ENCODE measurements around the gene SWAP70.

SWAP70 gene

GRCh38 chr11:9718147-9718546 lies 54.3 kb downstream of the SWAP70 start:
- ATAC-seq, result no peak
- TF ChIP-seq BACH2 (CRISPR knock-in tag; IDR thresholded peaks at IDR 0.05; ENCODE audit: borderline replicate concordance), result no peak
- TF ChIP-seq ZNF565 (CRISPR knock-in tag; conservative IDR thresholded peaks at IDR 0.05; ENCODE audit: low read depth), result no peak
- no peak for TF ChIP-seq CSDC2 (CRISPR knock-in tag; IDR thresholded peaks at IDR 0.05)
- no peak for TF ChIP-seq ZFP3 (CRISPR knock-in tag; IDR thresholded peaks at IDR 0.05)
- no peak for TF ChIP-seq SNAI2 (CRISPR knock-in tag; IDR thresholded peaks at IDR 0.05)
- no peak for TF ChIP-seq POU6F1 (CRISPR knock-in tag; IDR thresholded peaks at IDR 0.05; ENCODE audit: borderline replicate concordance, low read depth)
- no peak for TF ChIP-seq ZC3H10 (CRISPR knock-in tag; IDR thresholded peaks at IDR 0.05)
- TF ChIP-seq OSR1 (CRISPR knock-in tag; IDR thresholded peaks at IDR 0.05), result no peak
- TF ChIP-seq ZNF70 (CRISPR knock-in tag; IDR thresholded peaks at IDR 0.05), result no peak
- TF ChIP-seq TOX (CRISPR knock-in tag; IDR thresholded peaks at IDR 0.05; ENCODE audit: borderline replicate concordance), result no peak
- no peak for TF ChIP-seq TCF4 (CRISPR knock-in tag; IDR thresholded peaks at IDR 0.05; ENCODE audit: borderline replicate concordance)
- TF ChIP-seq ARNTL (CRISPR knock-in tag; IDR thresholded peaks at IDR 0.05; ENCODE audit: borderline replicate concordance, low read depth), result no peak
- TF ChIP-seq ZFP30 (CRISPR knock-in tag; IDR thresholded peaks at IDR 0.05), result no peak

- TF ChIP-seq PATZ1 (CRISPR knock-in tag; IDR thresholded peaks at IDR 0.05; ENCODE audit: borderline replicate concordance) (no peak), CSDC2 (CRISPR knock-in tag; IDR thresholded peaks at IDR 0.05) (no peak), ARNTL (CRISPR knock-in tag; IDR thresholded peaks at IDR 0.05; ENCODE audit: borderline replicate concordance, low read depth) (no peak), TCF4 (CRISPR knock-in tag; IDR thresholded peaks at IDR 0.05; ENCODE audit: borderline replicate concordance) (no peak), ISL1 (CRISPR knock-in tag; IDR thresholded peaks at IDR 0.05) (no peak), ZFP3 (CRISPR knock-in tag; IDR thresholded peaks at IDR 0.05) (no peak), RARB (CRISPR knock-in tag; IDR thresholded peaks at IDR 0.05) (no peak), ZFP30 (CRISPR knock-in tag; IDR thresholded peaks at IDR 0.05) (no peak), TSHZ2 (CRISPR knock-in tag; IDR thresholded peaks at IDR 0.05) (no peak), BACH2 (CRISPR knock-in tag; IDR thresholded peaks at IDR 0.05; ENCODE audit: borderline replicate concordance) (no peak), POU6F1 (CRISPR knock-in tag; IDR thresholded peaks at IDR 0.05; ENCODE audit: borderline replicate concordance, low read depth) (no peak), SNAI2 (CRISPR knock-in tag; IDR thresholded peaks at IDR 0.05) (no peak), ZNF70 (CRISPR knock-in tag; IDR thresholded peaks at IDR 0.05) (no peak)
- no peak for ATAC-seq
Observed at GRCh38 chr11:9719566-9720289, 55.9 kb downstream of the SWAP70 start.

- TF ChIP-seq ZNF8 (CRISPR knock-in tag; IDR thresholded peaks at IDR 0.05), result no peak
- no peak for TF ChIP-seq ARNTL (CRISPR knock-in tag; IDR thresholded peaks at IDR 0.05; ENCODE audit: borderline replicate concordance, low read depth)
- no peak for TF ChIP-seq CSDC2 (CRISPR knock-in tag; IDR thresholded peaks at IDR 0.05)
- TF ChIP-seq PPARA (CRISPR knock-in tag; IDR thresholded peaks at IDR 0.05; ENCODE audit: borderline replicate concordance), result no peak
- no peak for ATAC-seq
Observed at GRCh38 chr11:9720290-9720630, 56.4 kb downstream of the SWAP70 start.

- no peak for ATAC-seq
- no peak for TF ChIP-seq ZFP3 (CRISPR knock-in tag; IDR thresholded peaks at IDR 0.05)
- TF ChIP-seq BACH2 (CRISPR knock-in tag; IDR thresholded peaks at IDR 0.05; ENCODE audit: borderline replicate concordance), result no peak
- no peak for TF ChIP-seq TOX (CRISPR knock-in tag; IDR thresholded peaks at IDR 0.05; ENCODE audit: borderline replicate concordance)
- no peak for TF ChIP-seq PATZ1 (CRISPR knock-in tag; IDR thresholded peaks at IDR 0.05; ENCODE audit: borderline replicate concordance)
- TF ChIP-seq ZNF8 (CRISPR knock-in tag; IDR thresholded peaks at IDR 0.05), result no peak
- no peak for TF ChIP-seq POU6F1 (CRISPR knock-in tag; IDR thresholded peaks at IDR 0.05; ENCODE audit: borderline replicate concordance, low read depth)
- no peak for TF ChIP-seq ZC3H10 (CRISPR knock-in tag; IDR thresholded peaks at IDR 0.05)
- no peak for TF ChIP-seq ESRRG (CRISPR knock-in tag; IDR thresholded peaks at IDR 0.05)
- no peak for TF ChIP-seq GLIS3 (CRISPR knock-in tag; IDR thresholded peaks at IDR 0.05)
- TF ChIP-seq ZNF565 (CRISPR knock-in tag; conservative IDR thresholded peaks at IDR 0.05; ENCODE audit: low read depth), result no peak
- TF ChIP-seq TCF4 (CRISPR knock-in tag; IDR thresholded peaks at IDR 0.05; ENCODE audit: borderline replicate concordance), result no peak
Observed at GRCh38 chr11:9722023-9722422, 58.1 kb downstream of the SWAP70 start.
